AML-193 (cell line): ENCODE measurements around the gene SH3BGR.

Experiments
- DNase-seq, 2 experiments: peaks; one replicate each; lab custom pipeline; 2025; lab: John Stamatoyannopoulos, UW

SH3BGR gene

GRCh38 chr21:39546522-39546921 lies 94.8 kb downstream of the SH3BGR start:
- DNase-seq: no peak

DNA sequence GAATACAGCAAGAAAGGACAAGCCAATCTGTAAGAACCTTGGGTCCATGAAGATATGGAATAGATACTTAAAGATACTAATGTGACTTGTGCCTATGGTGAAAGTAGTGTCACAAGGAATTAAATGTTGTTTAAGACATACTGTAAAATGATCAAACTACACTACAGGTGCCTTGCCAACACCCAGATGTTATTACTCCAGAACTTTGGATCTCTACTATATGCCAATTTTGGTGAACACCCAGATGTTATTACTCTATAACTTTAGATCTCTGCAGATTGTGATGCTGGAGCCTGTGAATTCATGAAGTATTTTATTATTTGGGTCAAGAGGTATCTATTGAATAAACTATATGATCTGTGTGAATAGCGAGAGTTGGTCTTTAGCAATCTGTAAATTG lies 101.1 kb downstream of the SH3BGR start:
- no peak for DNase-seq

- DNase-seq: no peak
These were observed 101.6 kb downstream of the SH3BGR start for GRCh38 chr21:39553331-39553730.

GRCh38 chr21:39555911-39556590 lies 104.3 kb downstream of the SH3BGR start:
- no peak for DNase-seq

GRCh38 chr21:39559511-39559910 lies 107.7 kb downstream of the SH3BGR start:
- no peak for DNase-seq

- no peak for DNase-seq
These were observed 109.4 kb downstream of the SH3BGR start for GRCh38 chr21:39561140-39561539.

GRCh38 chr21:39562791-39563770 lies 111.3 kb downstream of the SH3BGR start:
- DNase-seq: no peak

DNA sequence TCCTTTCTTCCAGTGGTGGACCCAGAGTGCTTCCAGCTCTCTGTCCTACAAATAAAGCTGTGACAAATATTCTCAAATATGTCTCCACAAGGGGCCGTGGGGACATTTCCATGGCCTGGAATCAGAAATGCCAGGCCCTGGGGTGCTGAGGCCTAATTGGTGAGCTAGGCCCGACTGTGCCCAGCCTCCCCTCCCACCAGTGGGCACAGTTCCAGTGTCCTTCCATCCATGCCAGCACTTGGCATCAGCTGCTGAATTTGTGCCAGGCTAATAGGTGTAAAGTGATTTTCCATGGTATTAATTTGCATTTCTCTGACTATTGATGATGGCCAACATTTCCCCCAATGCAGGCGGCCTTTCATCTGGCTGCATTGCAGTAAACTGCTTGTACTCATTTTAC lies 112.4 kb downstream of the SH3BGR start:
- DNase-seq: no peak
